ENCODE measurements around the gene CBX1. TPM values are rescaled to one million over a fixed set of nuclear protein-coding genes. Genes with fewer than 3 reads are reported as not detected.

Gene CBX1
- total and polyA plus RNA-seq, 2 of the 13 experiments (the other 11 are each of a cell fraction or from before 2014, with no cell fraction given) = 17.8 to 108 TPM

- no peak overlapping the region for H3K4me2 ChIP-seq (ENCODE audit: low read depth, low read length)
- ChIA-PET POLR2A (interaction anchor here (1.2 to 3.6 kb wide), 4 partner anchors 21 to 57 kb away, joined by 4 to 35 read pairs (median 8); partner anchors contain the start of genes CDK5RAP3 and NFE2L1), CTCF (ENCODE audit: low intra/inter-chr PET ratio, low total read pairs) (interaction anchor here (4.1 kb wide), 1 partner anchor 46 kb away, joined by 127 read pairs; no protein-coding TSS in a partner anchor)
- no peaks in the 10 kb centered on the region for H4K20me1 ChIP-seq (ENCODE audit: insufficient read depth, low read length)
- intact Hi-C loops (cut with micrococcal nuclease; ENCODE audit: unreplicated experiment) = loop anchor here (5.0 to 10.0 kb wide), 2 partner anchors 427 to 590 kb away; partner anchors contain the start of gene HOXB8
- H3K27ac ChIP-seq (ENCODE audit: extremely low read length, insufficient read depth, low read length) = no peak overlapping the region
- DNase-seq (ENCODE audit: low spot score) = no peak
- no peaks in the 10 kb centered on the region for H3K79me2 ChIP-seq (ENCODE audit: insufficient read depth, low read length)
- H3K4me3 ChIP-seq (replicated peaks in 1 of 3; ENCODE audit: insufficient read depth in 1 of 3, low read depth in 2 of 3, low read length in 3 of 3) = no peak overlapping the region
- H3K9me3 ChIP-seq (ENCODE audit: low read length) = no peaks in the 10 kb centered on the region
- H2AFZ ChIP-seq (ENCODE audit: low read length) = no peak overlapping the region
- no peaks in the 10 kb centered on the region for H3K36me3 ChIP-seq (replicated peaks in 1 of 2; ENCODE audit: control insufficient read depth in 1 of 2, insufficient read depth in 2 of 2, low read length in 2 of 2)
- WGBS (ENCODE audit: low lambda C conversion rate) = 42% methylated on average over 12 of the region's 12 CpGs
- no peak overlapping the region for H3K9ac ChIP-seq (ENCODE audit: insufficient read depth, low read depth, low read length)
- ATAC-seq = no peak
- no TSS peak for BruUV-seq (replicated peaks)
- FAIRE-seq = no peak
- H3K4me1 ChIP-seq (ENCODE audit: insufficient read depth, low read length) = peaks cover 41% of the 10 kb centered on the region
- in situ Hi-C loops (cut with HindIII; ENCODE audit: extremely low pct_ligation_motif_present, low pct_unique_long_range_greater_than_20kb) = loop anchor here (5.0 to 10.0 kb wide), 4 partner anchors 45 to 585 kb away; partner anchors contain the start of gene HOXB7
- H3K27me3 ChIP-seq (ENCODE audit: control insufficient read depth in 1 of 2, insufficient read depth in 2 of 2, low read length in 2 of 2) = peaks cover 3 to 28% of the 10 kb centered on the region in 2 experiments; a peak in 4 of 5 replicates
- TF ChIP-seq CBX1 (IDR thresholded peaks at IDR 0.05; ENCODE audit: low read depth) (no peak), KAT8 (CRISPR knock-in tag; IDR thresholded peaks at IDR 0.05) (no peak), ZNF790 (CRISPR knock-in tag; IDR thresholded peaks at IDR 0.05; ENCODE audit: borderline replicate concordance) (no peak), ZNF773 (CRISPR knock-in tag; IDR thresholded peaks at IDR 0.05; ENCODE audit: borderline replicate concordance) (no peak), ZNF446 (CRISPR knock-in tag; IDR thresholded peaks at IDR 0.05) (no peak), PBX2 (CRISPR knock-in tag; IDR thresholded peaks at IDR 0.05) (no peak), MYC (CRISPR knock-in tag; IDR thresholded peaks at IDR 0.05; ENCODE audit: borderline replicate concordance) (no peak), ZMYM3 (CRISPR knock-in tag; IDR thresholded peaks at IDR 0.05) (peak; percentile 44; the same call in 1 of the 2 replicates), ZNF768 (CRISPR knock-in tag; IDR thresholded peaks at IDR 0.05) (peak; percentile 56; the same call in 1 of the 2 replicates), ZMYM4 (CRISPR knock-in tag; IDR thresholded peaks at IDR 0.05) (no peak), REST (IDR thresholded peaks at IDR 0.05; ENCODE audit: borderline replicate concordance in 1 of 2, low read depth in 1 of 2, low read length in 2 of 2) (no peak), NFE2 (CRISPR knock-in tag; IDR thresholded peaks at IDR 0.05) (no peak), LRRFIP1 (CRISPR knock-in tag; conservative IDR thresholded peaks at IDR 0.05) (no peak)
Measured at GRCh38 chr17:48027322-48027981, 73.8 kb downstream of the CBX1 start.
